Mucosa of stomach (tissue), 1 donor: ENCODE measurements around the gene CMIP.
A peak's percentile ranks its signal among the peaks of the same experiment; 100 is the strongest.

Source experiments
- H3K27me3 ChIP-seq: one replicate; pipeline ENCODE4 v1.7.0; 2013; ENCODE audit warnings: mild to moderate bottlenecking, low read length; ENCODE audit not compliant: control insufficient read depth, insufficient read depth
- H3K36me3 ChIP-seq: one replicate; pipeline ENCODE4 v1.7.0; 2013; ENCODE audit warnings: low read length; ENCODE audit not compliant: control insufficient read depth, insufficient read depth
- H3K4me1 ChIP-seq: one replicate; pipeline ENCODE4 v1.7.0; 2013; ENCODE audit warnings: mild to moderate bottlenecking, low read length; ENCODE audit not compliant: control insufficient read depth, insufficient read depth
- H3K4me3 ChIP-seq: one replicate; pipeline ENCODE4 v1.7.0; 2013; ENCODE audit warnings: low read length
- H3K9ac ChIP-seq: one replicate; pipeline ENCODE4 v1.7.0; 2013; ENCODE audit warnings: mild to moderate bottlenecking, low read length, moderate library complexity
- H3K9me3 ChIP-seq: one replicate; pipeline ENCODE4 v1.7.0; 2013; ENCODE audit warnings: mild to moderate bottlenecking, low read length, moderate library complexity; ENCODE audit not compliant: control insufficient read depth
- donor health status: Pancreatic carcinoma.

Gene CMIP

DNA sequence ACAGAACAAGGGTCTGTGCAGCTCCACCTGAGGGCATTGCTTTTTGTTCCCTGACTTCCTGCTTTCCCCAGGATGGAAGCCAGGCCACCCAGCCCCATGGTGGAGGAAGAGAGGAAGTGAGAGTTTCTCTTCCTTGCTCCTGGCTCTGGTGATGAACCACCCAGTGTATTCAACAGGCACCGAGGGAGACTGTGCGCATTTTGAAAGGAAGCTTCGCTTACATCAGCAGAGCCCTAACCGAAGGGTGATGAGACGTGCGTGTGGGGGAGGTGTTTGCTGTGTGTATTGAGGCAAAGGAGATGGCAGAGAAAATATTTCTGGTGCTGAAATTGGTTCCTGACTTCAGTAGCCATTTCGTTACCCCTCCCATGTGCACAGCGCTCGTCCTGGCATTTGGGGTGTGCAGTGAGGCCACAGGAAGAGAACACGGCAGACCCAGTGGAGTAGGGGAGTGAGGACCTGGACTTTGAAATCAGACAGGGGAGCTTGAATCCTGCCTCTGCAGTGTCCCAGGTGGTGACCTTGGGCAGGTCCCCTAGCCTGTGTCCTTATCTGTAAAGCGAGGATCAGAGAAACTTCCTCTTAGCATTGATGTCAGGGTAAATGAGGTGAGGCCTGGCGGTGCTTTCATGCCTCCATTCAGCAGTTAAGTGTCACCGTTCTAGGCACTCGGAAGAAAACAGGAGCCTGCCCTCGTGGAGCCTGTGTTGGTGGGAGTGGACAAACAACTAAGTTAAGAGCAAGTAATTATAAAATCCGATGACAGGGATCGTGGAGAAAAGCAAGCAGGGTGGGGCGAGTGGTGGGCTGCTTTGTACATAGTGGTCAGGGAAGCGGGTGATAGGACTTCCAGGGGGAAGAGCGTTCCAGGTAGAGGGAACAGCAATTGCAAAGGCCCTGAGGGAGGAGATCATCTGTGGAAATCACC lies 7.4 kb downstream of the CMIP start:
- peaks cover 90% of the 10 kb centered on the region for H3K4me1 ChIP-seq
- no peaks in the 10 kb centered on the region for H3K36me3 ChIP-seq
- H3K9me3 ChIP-seq: no peaks in the 10 kb centered on the region
- H3K4me3 ChIP-seq: no peak overlapping the region
- no peaks in the 10 kb centered on the region for H3K27me3 ChIP-seq
- H3K9ac ChIP-seq: peak overlapping the region; percentile 33

DNA sequence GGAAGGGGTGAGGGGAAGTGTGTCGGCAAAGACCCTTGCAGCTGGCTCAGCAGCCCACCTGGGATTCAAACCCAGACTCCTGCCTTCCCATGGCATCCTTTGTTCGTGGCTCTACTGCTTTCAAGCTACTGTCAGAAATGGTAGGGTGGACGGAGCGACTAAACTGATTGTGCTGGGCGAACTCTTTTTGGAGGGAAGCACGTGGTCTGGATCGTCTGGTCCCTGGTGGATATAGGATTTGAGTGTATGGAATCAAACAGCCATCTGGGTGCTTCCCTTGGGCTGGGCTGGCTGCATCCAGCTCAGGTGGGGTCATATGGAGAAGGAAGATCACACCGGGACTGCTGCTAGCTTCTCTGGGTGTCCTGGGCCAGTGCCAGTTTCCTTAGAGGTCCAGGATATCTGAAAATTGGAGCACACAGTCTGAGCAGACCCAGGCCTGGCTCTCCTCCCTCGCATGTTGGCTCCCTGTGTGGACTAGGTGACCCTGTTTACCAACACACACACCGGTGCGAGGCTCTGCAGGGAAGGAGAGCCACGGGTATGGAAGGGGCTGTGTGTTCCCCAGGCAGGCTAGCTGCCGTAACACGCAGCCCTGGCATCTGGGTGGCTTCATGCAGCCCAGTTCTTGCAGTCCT lies 8.6 kb downstream of the CMIP start:
- H3K9ac ChIP-seq: no peak overlapping the region
- H3K4me1 ChIP-seq: peaks cover 90% of the 10 kb centered on the region
- no peaks in the 10 kb centered on the region for H3K27me3 ChIP-seq
- no peak overlapping the region for H3K4me3 ChIP-seq
- no peaks in the 10 kb centered on the region for H3K36me3 ChIP-seq
- H3K9me3 ChIP-seq: no peaks in the 10 kb centered on the region

DNA sequence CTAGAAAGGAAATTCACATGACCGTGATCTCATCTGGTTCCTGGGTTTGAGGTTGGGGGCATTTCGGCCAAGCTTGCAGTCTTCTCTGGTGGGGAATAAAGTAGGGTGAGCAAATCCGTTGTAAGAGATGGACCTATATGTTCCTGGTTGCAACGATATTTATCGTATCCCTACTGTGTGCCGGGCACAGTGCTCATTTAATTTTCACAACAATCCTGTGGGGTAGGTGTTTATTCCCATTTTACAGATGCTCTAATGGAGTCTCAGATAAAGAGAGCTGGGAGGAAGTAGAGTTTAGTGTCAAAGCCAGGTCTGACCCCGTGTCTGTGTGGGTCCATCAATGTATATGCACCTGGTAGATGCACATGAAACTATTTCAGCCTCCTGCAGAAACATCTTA lies 9.4 kb downstream of the CMIP start:
- Histone ChIP-seq H3K4me3 (no peak overlapping the region), H3K9me3 (no peaks in the 10 kb centered on the region), H3K36me3 (no peaks in the 10 kb centered on the region), H3K27me3 (no peaks in the 10 kb centered on the region), H3K9ac (no peak overlapping the region), H3K4me1 (peaks cover 90% of the 10 kb centered on the region)

DNA sequence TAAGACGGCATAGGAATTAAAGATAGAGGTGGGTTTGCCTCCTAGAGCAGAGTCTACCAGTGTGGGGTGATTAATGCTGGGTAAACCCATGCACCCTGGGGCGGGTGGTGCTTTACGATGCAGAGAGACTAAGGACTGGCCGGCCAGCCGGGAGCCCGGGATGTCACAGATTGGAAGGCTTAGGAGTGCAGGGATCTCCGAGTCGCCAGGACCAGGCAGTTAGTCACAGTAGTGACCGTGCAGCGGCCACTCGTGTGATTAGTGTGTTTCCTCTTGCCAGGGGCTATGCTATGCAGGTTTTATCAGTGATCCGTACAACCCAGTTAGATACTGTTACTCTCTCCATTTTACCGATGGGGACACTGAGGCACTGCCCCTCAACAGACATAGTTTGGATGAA lies 10.4 kb downstream of the CMIP start:
- H3K9ac ChIP-seq: no peak overlapping the region
- H3K4me3 ChIP-seq: no peak overlapping the region
- H3K9me3 ChIP-seq: no peaks in the 10 kb centered on the region
- no peaks in the 10 kb centered on the region for H3K27me3 ChIP-seq
- peaks cover 90% of the 10 kb centered on the region for H3K4me1 ChIP-seq
- H3K36me3 ChIP-seq: no peaks in the 10 kb centered on the region

DNA sequence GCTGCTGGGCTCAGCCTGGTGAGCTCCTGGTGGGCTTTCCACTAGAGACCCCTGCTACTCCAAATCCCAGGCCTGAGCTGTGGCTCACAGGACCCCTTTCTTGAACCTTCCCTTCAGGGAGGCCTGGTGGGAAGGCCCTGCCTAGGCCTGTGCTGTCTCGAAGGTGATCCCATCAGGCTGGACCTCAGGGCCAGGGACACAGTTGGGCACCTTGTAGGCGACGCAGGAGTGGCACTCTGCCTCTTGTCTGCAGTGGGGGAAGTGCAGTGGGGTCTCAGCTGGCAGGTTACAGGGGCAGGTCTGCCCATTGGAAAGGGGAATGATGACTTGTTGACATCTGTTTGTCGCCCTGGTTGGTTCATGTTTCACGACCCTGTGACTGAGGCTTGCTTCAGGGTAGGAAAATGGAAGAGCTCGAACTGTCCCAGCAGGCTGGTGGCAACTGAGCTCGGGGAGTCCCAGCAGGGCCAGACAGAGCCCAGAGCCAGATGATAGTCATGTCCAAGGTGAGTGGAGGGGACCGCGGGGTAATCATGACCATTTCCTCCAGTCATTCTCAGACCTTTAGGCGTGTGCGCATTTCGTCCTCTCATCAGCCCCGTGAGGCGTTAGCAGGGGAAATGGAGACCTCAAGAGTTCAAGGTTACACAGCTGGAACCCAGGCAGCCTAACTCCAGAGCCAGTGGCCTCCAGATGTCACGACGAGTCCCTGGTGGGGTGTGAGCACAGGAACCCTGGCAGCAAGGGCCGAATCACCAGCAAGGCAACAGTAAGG lies 11.3 kb downstream of the CMIP start:
- Histone ChIP-seq H3K36me3 (no peaks in the 10 kb centered on the region), H3K9me3 (no peaks in the 10 kb centered on the region), H3K27me3 (no peaks in the 10 kb centered on the region), H3K4me1 (peaks cover 90% of the 10 kb centered on the region), H3K4me3 (no peak overlapping the region), H3K9ac (peak overlapping the region; percentile 46)

DNA sequence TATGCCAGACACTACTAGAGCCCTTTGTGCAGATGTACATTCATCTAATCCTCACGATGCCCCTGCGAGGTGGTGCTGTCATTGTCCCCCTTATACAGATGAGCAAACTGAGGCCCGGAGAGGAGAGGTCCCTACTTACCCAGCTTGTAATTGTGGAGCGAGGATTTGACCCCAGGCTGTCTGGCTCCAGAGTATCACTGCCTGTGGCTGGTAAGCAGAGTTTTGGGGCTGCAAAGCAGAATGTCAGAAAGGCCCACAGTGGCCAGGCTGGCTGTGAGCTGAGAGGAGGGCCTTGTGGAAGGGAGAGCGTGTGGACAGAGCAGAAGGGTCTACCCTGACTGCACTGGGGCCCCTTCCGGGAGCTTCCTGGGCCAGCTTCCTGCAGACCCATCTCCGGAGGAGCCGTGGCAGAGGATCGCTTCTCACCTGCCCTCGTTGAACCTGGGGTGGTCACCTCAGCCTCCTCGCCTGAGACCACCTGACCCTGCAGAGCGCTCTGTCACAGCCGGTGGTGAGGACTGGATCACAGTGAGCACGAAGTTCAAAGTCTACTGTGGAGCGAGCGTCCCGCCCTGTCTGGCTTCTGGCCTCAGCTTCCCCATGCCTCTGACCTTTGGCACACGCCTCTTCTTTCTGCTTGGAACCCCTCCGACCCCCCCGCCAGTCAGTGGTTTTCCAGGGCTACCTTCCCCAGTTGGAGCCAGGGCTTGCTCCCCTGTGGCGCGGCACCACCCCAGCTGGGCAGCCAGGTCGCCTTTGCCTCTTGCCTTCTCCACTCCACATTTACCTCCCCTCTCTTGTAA lies 12.1 kb downstream of the CMIP start:
- Histone ChIP-seq H3K9me3 (no peaks in the 10 kb centered on the region), H3K36me3 (no peaks in the 10 kb centered on the region), H3K4me1 (peaks cover 90% of the 10 kb centered on the region), H3K4me3 (no peak overlapping the region), H3K9ac (peak overlapping the region; percentile 46), H3K27me3 (no peaks in the 10 kb centered on the region)

DNA sequence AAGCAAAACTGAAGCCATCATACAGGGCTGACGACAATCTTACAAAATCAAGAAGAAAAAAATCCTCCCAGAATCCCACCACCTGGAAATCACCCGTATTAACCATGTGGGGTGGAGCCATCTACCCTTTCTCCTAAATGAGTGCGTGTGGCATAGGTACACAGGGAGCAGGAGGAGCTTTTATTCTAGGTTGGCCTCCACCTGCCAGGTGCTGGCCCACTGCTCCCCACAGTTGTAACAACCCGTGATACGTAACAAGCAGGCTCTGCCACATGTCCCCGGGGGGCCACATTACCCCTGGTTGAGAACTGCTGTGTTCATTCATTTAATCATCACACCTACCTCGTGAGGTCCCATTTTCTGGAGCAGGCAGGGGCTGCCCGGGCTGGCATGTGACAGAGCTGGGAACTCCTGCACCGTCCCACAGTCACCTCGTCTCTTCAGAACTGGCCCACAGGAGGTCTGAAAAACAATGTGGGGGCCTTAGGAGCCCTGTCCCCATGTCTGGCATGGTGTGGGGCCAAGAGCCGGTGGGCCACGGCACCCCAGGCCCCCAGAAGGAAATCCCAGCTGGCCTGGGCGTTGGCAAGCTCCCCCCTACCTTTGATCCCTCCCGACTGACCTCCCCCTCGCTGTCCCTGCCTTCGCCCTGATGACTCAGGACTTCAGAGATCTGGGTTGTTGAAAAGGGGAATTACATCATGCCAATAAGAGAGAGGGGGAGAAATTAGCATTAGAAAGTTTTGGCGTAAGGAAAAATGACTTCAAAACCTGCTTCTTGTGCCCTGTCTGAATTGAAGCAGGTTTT lies 12.9 kb downstream of the CMIP start:
- Histone ChIP-seq H3K36me3 (no peaks in the 10 kb centered on the region), H3K9ac (peak overlapping the region; percentile 46), H3K4me3 (no peak overlapping the region), H3K4me1 (peaks cover 90% of the 10 kb centered on the region), H3K9me3 (no peaks in the 10 kb centered on the region), H3K27me3 (no peaks in the 10 kb centered on the region)

DNA sequence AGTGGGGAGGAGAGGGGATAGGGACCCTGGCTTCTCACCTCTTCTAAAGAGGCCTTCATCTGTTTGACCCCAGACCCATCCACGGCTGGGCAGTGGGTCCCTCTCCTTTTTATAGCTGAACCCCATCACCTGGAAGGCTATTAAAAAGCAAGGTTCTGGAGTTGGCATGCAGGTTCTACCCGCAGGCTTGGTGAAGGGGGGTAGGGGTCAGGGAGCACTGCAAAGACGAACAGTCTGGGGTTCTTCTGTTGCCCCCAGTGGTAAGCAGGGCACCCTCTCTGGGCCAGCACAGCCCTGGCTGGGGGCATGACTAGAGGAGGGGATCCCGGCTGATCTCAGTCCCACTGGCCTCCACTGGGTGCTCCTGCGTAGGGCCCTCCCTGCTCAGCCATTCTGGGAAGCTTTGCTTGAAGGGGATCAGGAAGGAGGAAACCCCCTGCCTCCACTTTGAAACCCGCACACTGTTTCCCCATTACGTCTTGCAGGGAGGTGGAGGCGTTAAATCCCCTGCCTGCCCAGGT lies 13.6 kb downstream of the CMIP start:
- H3K9ac ChIP-seq: peak overlapping the region; percentile 46
- no peaks in the 10 kb centered on the region for H3K9me3 ChIP-seq
- H3K4me1 ChIP-seq: peaks cover 89% of the 10 kb centered on the region
- no peak overlapping the region for H3K4me3 ChIP-seq
- H3K27me3 ChIP-seq: no peaks in the 10 kb centered on the region
- no peaks in the 10 kb centered on the region for H3K36me3 ChIP-seq

DNA sequence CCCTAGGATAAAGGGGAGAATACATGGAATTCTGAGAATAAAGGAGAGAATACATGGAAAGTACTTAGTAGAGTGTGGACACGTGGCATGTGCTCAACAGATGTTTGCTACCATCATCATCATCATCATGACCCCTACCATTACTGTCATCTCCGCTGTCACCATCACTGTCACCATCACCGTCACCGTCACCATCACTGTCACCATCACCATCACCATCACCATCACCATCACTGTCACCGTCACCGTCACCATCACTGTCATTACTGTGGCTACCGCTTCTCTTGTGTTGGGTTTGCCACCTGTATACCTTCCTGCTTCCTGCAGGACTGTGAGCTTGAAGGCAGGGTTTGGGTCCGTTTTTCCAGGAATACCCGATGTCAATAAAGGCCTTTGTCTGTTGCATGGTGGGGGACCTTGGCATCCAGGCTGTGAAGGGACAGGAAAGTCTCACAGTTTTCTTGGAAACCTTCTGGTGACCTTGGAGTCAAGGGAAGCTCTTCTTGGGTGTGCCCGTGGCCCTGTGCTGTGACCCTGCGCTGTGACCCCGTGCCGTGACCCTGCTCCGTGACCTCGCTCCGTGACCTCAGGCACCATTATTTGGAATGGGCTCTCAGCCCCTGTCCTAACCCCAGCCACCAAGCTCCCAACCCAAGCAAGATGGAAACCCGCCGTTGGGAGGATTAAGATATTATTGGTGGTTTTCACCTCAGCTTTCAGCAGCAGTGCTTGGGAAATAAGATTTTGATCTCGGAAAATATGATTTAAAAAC lies 14.4 kb downstream of the CMIP start:
- Histone ChIP-seq H3K9ac (no peak overlapping the region), H3K27me3 (no peaks in the 10 kb centered on the region), H3K9me3 (no peaks in the 10 kb centered on the region), H3K36me3 (no peaks in the 10 kb centered on the region), H3K4me3 (no peak overlapping the region), H3K4me1 (peaks cover 84% of the 10 kb centered on the region)

DNA sequence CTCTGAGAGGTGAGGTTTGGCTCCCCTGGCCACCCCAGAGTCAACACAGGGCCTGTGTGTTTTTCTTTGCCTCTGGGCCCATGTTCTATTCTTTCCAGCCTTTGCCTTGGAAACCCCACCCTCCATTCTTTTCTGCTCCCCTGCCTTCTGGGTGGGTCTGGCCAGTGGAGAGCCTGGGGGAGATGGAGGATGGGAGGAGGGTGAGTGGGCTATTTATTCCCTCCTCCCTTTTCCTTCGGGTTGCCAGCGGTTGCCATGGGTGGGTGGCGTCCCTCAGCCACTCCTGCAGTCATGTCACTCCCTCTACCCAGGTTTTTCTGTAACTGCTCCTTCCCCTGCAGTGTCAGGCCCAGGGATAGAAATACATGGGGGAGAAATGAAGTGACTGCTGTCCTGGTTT lies 15.5 kb downstream of the CMIP start:
- Histone ChIP-seq H3K36me3 (no peaks in the 10 kb centered on the region), H3K9ac (peak overlapping the region; percentile 17), H3K4me1 (peaks cover 80% of the 10 kb centered on the region)

More for the DNA sequence above, 15.5 kb downstream of the CMIP start:
- H3K9me3 ChIP-seq: no peaks in the 10 kb centered on the region
- no peaks in the 10 kb centered on the region for H3K27me3 ChIP-seq
- H3K4me3 ChIP-seq: no peak overlapping the region
